ENCODE measurements around the gene TMEM35A. TPM values are rescaled to one million over a fixed set of nuclear protein-coding genes. Genes with fewer than 3 reads are reported as not detected.
"Not testable (repeated sequence)": the region's sequence is repeated elsewhere in the genome, so short reads cannot be mapped to it uniquely, and the experiment has no call there.

Gene TMEM35A, protein sequence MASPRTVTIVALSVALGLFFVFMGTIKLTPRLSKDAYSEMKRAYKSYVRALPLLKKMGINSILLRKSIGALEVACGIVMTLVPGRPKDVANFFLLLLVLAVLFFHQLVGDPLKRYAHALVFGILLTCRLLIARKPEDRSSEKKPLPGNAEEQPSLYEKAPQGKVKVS
- 5.9 TPM for polyA plus RNA-seq (2013, experiment 1 of 2)
- polyA plus RNA-seq (2013, experiment 2 of 2), result 6.3 TPM

DNA sequence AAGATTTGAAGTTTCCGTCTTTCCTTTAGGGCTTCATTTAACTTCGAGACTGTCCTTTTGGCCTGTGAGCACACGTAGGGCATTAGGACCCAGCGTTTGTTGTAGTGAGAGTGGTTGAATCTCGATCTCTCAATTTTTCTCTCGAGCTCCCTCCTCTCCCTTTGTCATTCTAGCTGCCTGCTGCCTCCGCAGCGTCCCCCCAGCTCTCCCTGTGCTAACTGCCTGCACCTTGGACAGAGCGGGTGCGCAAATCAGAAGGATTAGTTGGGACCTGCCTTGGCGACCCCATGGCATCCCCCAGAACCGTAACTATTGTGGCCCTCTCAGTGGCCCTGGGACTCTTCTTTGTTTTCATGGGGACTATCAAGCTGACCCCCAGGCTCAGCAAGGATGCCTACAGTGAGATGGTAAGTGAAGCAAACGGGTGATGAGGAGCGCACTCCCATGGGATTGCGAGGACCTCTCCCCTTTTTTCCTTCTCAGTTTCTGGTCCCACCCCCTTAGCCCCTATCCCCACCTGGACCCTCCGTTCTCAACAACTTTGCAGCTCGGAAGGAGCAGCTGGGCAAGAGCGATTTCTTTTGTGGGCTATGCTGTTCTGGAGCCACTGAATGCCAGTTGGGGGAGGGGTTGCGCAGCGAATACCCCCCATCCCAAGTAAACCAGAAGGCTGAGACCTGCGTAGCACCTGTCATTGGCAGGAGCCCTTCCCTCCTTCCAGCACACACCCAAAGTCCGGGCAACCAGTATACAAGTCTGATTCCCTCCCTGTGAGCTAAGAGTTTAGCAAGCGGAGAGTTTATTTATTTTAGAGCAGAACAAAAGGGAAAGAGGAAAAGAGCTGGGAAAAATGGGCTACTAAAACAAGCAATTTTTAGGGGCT lies at the start of gene TMEM35A:
TMEM35A (plus strand) TSS at position 164 of the 883 bp plus-strand sequence; CDS start at position 288, 124 bp downstream.
- Histone ChIP-seq H3K9me3 (ENCODE audit: insufficient read depth, low read depth, low read length) (no peaks in the 10 kb centered on the region), H3K27me3 (ENCODE audit: insufficient read depth, low read length) (peaks cover 7% of the 10 kb centered on the region), H3K36me3 (ENCODE audit: insufficient read depth, low read length) (no peaks in the 10 kb centered on the region), H3K4me1 (ENCODE audit: insufficient read depth, low read length) (peaks cover 11% of the 10 kb centered on the region; the same call in 1 of the 2 replicates), H3K9ac (ENCODE audit: low read depth, low read length) (no peak within 1 kb of the TSS), H3K27ac (ENCODE audit: low read depth, low read length) (no peak within 1 kb of the TSS), H3K4me3 (ENCODE audit: low read length) (peak within 1 kb of the TSS; percentile 67)
- 2% methylated on average over 11 of the region's 23 CpGs for WGBS

DNA sequence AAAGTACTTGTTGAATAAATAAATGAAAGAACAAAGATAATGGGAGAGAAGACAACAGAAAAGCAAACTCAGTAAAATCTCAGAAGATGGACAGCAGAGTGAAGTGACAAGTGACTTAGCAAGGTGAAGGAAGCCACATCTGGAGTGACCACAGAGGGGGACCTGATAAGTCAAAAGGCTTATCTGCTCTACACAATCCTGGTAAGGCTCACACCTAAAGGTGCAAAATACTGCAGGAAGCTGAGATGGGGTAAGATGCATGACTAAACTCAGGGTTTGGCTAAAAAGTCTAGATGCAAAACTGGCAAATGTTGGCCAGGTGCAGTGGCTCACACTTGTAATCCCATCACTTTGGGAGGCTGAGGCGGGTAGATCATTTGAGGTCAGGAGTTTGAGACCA lies 49.0 kb upstream of the TMEM35A start:
- H3K9me3 ChIP-seq (ENCODE audit: insufficient read depth, low read depth, low read length), result no peaks in the 10 kb centered on the region
- 100% methylated on average over 1 of the region's 1 CpG for WGBS
- H3K9ac ChIP-seq (ENCODE audit: low read depth, low read length), result no peak overlapping the region
- peaks cover 4% of the 10 kb centered on the region; the same call in 1 of the 2 replicates for H3K36me3 ChIP-seq (ENCODE audit: insufficient read depth, low read length)
- no peak overlapping the region for H3K27ac ChIP-seq (ENCODE audit: low read depth, low read length)
- no peaks in the 10 kb centered on the region for H3K4me1 ChIP-seq (ENCODE audit: insufficient read depth, low read length)
- H3K27me3 ChIP-seq (ENCODE audit: insufficient read depth, low read length), result no peaks in the 10 kb centered on the region
- H3K4me3 ChIP-seq (ENCODE audit: low read length), result no peak overlapping the region

- Histone ChIP-seq H3K4me3 (ENCODE audit: low read length) (no peak overlapping the region), H3K27me3 (ENCODE audit: insufficient read depth, low read length) (no peaks in the 10 kb centered on the region), H3K9ac (ENCODE audit: low read depth, low read length) (no peak overlapping the region), H3K27ac (ENCODE audit: low read depth, low read length) (no peak overlapping the region), H3K9me3 (ENCODE audit: insufficient read depth, low read depth, low read length) (no peaks in the 10 kb centered on the region), H3K4me1 (ENCODE audit: insufficient read depth, low read length) (no peaks in the 10 kb centered on the region), H3K36me3 (ENCODE audit: insufficient read depth, low read length) (peaks cover 23% of the 10 kb centered on the region; the same call in 1 of the 2 replicates)
Measured at GRCh38 chrX:101037231-101037630, 41.4 kb upstream of the TMEM35A start.

DNA sequence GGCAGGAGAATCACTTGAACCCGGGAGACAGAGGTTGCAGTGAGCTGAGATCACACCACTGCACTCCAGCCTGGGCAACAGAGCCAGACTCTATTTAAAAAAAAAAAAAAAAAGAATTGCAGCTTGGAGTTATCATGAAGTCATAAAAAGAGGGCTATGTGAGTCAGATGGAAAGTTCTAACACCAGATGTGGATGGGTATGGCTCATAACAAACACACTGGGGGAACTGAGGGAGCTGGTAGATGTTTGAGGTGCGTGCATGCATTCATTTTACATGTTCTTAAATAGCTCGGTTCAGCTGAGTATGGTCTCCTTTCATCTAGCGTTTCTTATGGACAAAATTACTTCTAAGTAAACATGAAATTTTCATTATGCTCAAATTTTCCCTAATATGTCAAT lies 38.5 kb upstream of the TMEM35A start:
- Histone ChIP-seq H3K27ac (ENCODE audit: low read depth, low read length) (no peak overlapping the region), H3K36me3 (ENCODE audit: insufficient read depth, low read length) (peaks cover 23% of the 10 kb centered on the region; the same call in 1 of the 2 replicates), H3K4me3 (ENCODE audit: low read length) (no peak overlapping the region), H3K9ac (ENCODE audit: low read depth, low read length) (no peak overlapping the region), H3K27me3 (ENCODE audit: insufficient read depth, low read length) (no peaks in the 10 kb centered on the region), H3K9me3 (ENCODE audit: insufficient read depth, low read depth, low read length) (no peaks in the 10 kb centered on the region), H3K4me1 (ENCODE audit: insufficient read depth, low read length) (no peaks in the 10 kb centered on the region)
- 94% methylated on average over 3 of the region's 4 CpGs for WGBS

- Histone ChIP-seq H3K36me3 (ENCODE audit: insufficient read depth, low read length) (0 out of 2 replicates have a peak, but pooled peaks cover 2% of the 10 kb centered on the region), H3K4me1 (ENCODE audit: insufficient read depth, low read length) (no peaks in the 10 kb centered on the region), H3K9me3 (ENCODE audit: insufficient read depth, low read depth, low read length) (no peaks in the 10 kb centered on the region), H3K9ac (ENCODE audit: low read depth, low read length) (peak overlapping the region; percentile 79), H3K4me3 (ENCODE audit: low read length) (peak overlapping the region; percentile 92), H3K27ac (ENCODE audit: low read depth, low read length) (peak overlapping the region; percentile 87; the same call in 1 of the 2 replicates), H3K27me3 (ENCODE audit: insufficient read depth, low read length) (no peaks in the 10 kb centered on the region)
- 28% methylated on average over 5 of the region's 5 CpGs for WGBS
Measured at GRCh38 chrX:101051153-101051548, 27.5 kb upstream of the TMEM35A start.

- Histone ChIP-seq H3K27me3 (ENCODE audit: insufficient read depth, low read length) (no peaks in the 10 kb centered on the region), H3K9me3 (ENCODE audit: insufficient read depth, low read depth, low read length) (no peaks in the 10 kb centered on the region), H3K9ac (ENCODE audit: low read depth, low read length) (peak within 1 kb of the TSS; percentile 79), H3K36me3 (ENCODE audit: insufficient read depth, low read length) (0 out of 2 replicates have a peak, but pooled peaks cover 2% of the 10 kb centered on the region), H3K4me3 (ENCODE audit: low read length) (peak within 1 kb of the TSS; percentile 92), H3K4me1 (ENCODE audit: insufficient read depth, low read length) (no peaks in the 10 kb centered on the region), H3K27ac (ENCODE audit: low read depth, low read length) (peak within 1 kb of the TSS; percentile 87)
- 0% methylated on average over 35 of the region's 43 CpGs for WGBS
Measured at GRCh38 chrX:101051549-101052302, 27.0 kb upstream of the TMEM35A start, which contains the start of gene TRMT2B. Gene TRMT2B (minus strand): TSS chrX:101052111. CDS start chrX:101042289, 9,822 bp downstream.

- H3K27me3 ChIP-seq (ENCODE audit: insufficient read depth, low read length); H3K27ac ChIP-seq (ENCODE audit: low read depth, low read length); H3K9ac ChIP-seq (ENCODE audit: low read depth, low read length); H3K4me1 ChIP-seq (ENCODE audit: insufficient read depth, low read length); H3K9me3 ChIP-seq (ENCODE audit: insufficient read depth, low read depth, low read length); H3K36me3 ChIP-seq (ENCODE audit: insufficient read depth, low read length); H3K4me3 ChIP-seq (ENCODE audit: low read length): not testable (repeated sequence)
- 72% methylated on average over 4 of the region's 4 CpGs for WGBS
Measured at GRCh38 chrX:101056551-101056950, 22.1 kb upstream of the TMEM35A start.

DNA sequence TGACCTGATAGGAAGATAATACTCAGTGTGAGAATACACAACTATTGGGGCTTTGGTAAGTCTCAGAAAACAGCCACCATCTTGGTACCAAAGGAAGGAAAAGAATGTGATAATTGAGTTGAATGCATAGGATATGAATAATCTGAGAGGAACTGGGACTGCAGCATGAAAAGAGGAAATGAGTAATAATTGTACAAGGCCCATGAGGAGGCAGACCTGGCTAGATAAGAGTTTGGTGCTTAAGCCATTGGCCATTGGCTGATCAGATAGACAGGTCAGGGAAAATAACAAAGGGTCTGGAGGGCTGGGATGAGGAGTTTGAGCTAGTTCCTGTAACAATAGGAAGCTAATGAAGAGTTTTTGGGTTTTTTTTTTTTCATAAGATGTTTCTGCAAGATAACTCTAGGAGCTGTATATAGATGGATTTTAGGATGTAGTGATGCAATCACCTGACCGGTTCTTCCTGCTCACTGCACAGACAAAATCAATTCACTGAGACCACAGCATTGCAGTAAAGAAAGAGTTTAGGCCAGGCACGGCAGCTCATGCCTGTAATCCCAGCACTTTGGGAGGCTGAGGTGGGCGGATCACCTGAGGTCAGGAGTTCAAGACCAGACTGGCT lies 21.5 kb upstream of the TMEM35A start:
- Histone ChIP-seq H3K4me3 (ENCODE audit: low read length) (no peak overlapping the region), H3K27ac (ENCODE audit: low read depth, low read length) (no peak overlapping the region)
- WGBS, result 100% methylated on average over 1 of the region's 3 CpGs

DNA sequence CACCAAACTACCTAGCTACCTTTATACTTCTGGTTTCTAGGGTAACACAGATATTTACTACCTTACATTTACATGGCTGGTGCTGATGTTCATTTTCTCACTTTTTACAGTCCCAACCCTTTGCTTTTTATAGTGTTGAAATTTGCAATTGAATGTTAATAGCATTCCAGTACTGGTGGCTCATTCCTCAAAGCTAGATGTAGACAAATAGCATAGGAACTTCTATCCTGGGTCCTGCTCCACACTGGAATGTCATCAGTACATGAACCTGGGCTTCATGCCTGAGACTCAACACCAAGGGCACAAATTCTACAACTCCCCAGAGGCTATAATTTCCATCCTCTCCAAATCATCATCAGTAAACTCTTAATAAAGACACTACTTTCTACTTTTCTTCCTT lies 16.5 kb upstream of the TMEM35A start:
- Histone ChIP-seq H3K4me1 (ENCODE audit: insufficient read depth, low read length) (no peaks in the 10 kb centered on the region), H3K4me3 (ENCODE audit: low read length) (no peak overlapping the region), H3K9ac (ENCODE audit: low read depth, low read length) (no peak overlapping the region), H3K27ac (ENCODE audit: low read depth, low read length) (no peak overlapping the region), H3K27me3 (ENCODE audit: insufficient read depth, low read length) (no peaks in the 10 kb centered on the region), H3K36me3 (ENCODE audit: insufficient read depth, low read length) (no peaks in the 10 kb centered on the region), H3K9me3 (ENCODE audit: insufficient read depth, low read depth, low read length) (no peaks in the 10 kb centered on the region)

More for the DNA sequence above, 21.5 kb upstream of the TMEM35A start:
- no peaks in the 10 kb centered on the region for H3K4me1 ChIP-seq (ENCODE audit: insufficient read depth, low read length)
- H3K9me3 ChIP-seq (ENCODE audit: insufficient read depth, low read depth, low read length), result no peaks in the 10 kb centered on the region
- no peak overlapping the region for H3K9ac ChIP-seq (ENCODE audit: low read depth, low read length)
- H3K36me3 ChIP-seq (ENCODE audit: insufficient read depth, low read length), result no peaks in the 10 kb centered on the region
- no peaks in the 10 kb centered on the region for H3K27me3 ChIP-seq (ENCODE audit: insufficient read depth, low read length)

- H3K4me3 ChIP-seq (ENCODE audit: low read length), result no peak overlapping the region
- no peaks in the 10 kb centered on the region for H3K4me1 ChIP-seq (ENCODE audit: insufficient read depth, low read length)
- H3K36me3 ChIP-seq (ENCODE audit: insufficient read depth, low read length), result no peaks in the 10 kb centered on the region
- no peak overlapping the region for H3K9ac ChIP-seq (ENCODE audit: low read depth, low read length)
- no peaks in the 10 kb centered on the region for H3K9me3 ChIP-seq (ENCODE audit: insufficient read depth, low read depth, low read length)
- H3K27ac ChIP-seq (ENCODE audit: low read depth, low read length), result no peak overlapping the region
- 92% methylated on average over 2 of the region's 3 CpGs for WGBS
- no peaks in the 10 kb centered on the region for H3K27me3 ChIP-seq (ENCODE audit: insufficient read depth, low read length)
Measured at GRCh38 chrX:101071582-101071981, 7.1 kb upstream of the TMEM35A start.

All from HUES64 (cell line).